Astrocyte (in vitro differentiated cells and primary cell): ENCODE results near the gene PNMA1. TPM values are rescaled to one million over a fixed set of nuclear protein-coding genes. Genes with fewer than 3 reads are reported as not detected.
"Not testable (repeated sequence)": the region's sequence is repeated elsewhere in the genome, so short reads cannot be mapped to it uniquely, and the experiment has no call there.

Source experiments
- DNase-seq: peaks from one replicate; pipeline ENCODE4 v3.0.0-alpha.2; 2010; ENCODE audit warnings: low read depth
- FAIRE-seq: peaks from 2 replicates; lab custom pipeline; 2011; peaks lifted over from hg19 to GRCh38; lab: Jason Lieb, UNC
- H2AFZ ChIP-seq: 2 replicates; pipeline ENCODE4 v1.6.0; 2012; ENCODE audit warnings: low read depth, low read length, inconsistent platforms
- H3K27ac ChIP-seq: 2 replicates; pipeline ENCODE4 v1.5.1; 2011; ENCODE audit warnings: low read depth, low read length, inconsistent platforms
- H3K27me3 ChIP-seq: 2 replicates; pipeline ENCODE4 v1.6.0; 2011; ENCODE audit warnings: low read length, inconsistent platforms; ENCODE audit not compliant: insufficient read depth
- H3K36me3 ChIP-seq: 2 replicates; pipeline ENCODE4 v1.5.1; 2011; ENCODE audit warnings: low read length, inconsistent platforms; ENCODE audit not compliant: insufficient read depth
- H3K4me1 ChIP-seq: 2 replicates; pipeline ENCODE4 v1.5.1; 2011; ENCODE audit warnings: low read length, inconsistent platforms; ENCODE audit not compliant: insufficient read depth
- H3K4me2 ChIP-seq: 2 replicates; pipeline ENCODE4 v1.6.0; 2012; ENCODE audit warnings: low read length, inconsistent platforms
- H3K4me3 ChIP-seq: 2 replicates; pipeline ENCODE4 v1.5.1; 2011; ENCODE audit warnings: low read depth, mild to moderate bottlenecking, low read length, inconsistent platforms; ENCODE audit not compliant: insufficient read depth
- H3K79me2 ChIP-seq: 2 replicates; pipeline ENCODE4 v1.6.0; 2012; ENCODE audit warnings: mild to moderate bottlenecking, low read length, inconsistent platforms; ENCODE audit not compliant: insufficient read depth
- H3K9ac ChIP-seq: 2 replicates; pipeline ENCODE4 v1.6.0; 2012; ENCODE audit warnings: mild to moderate bottlenecking, low read length, inconsistent platforms
- H3K9me3 ChIP-seq: 2 replicates; pipeline ENCODE4 v1.5.1; 2012; ENCODE audit warnings: low read depth, mild to moderate bottlenecking, low read length, inconsistent platforms; ENCODE audit not compliant: insufficient read depth
- H4K20me1 ChIP-seq: 2 replicates; pipeline ENCODE4 v1.6.0; 2012; ENCODE audit warnings: low read length, inconsistent platforms; ENCODE audit not compliant: insufficient read depth
- H3K27ac Mint-ChIP-seq: one replicate; pipeline ENCODE4 v1.8.0; 2021; ENCODE audit warnings: mild to moderate bottlenecking, mixed read lengths; ENCODE audit not compliant: unreplicated experiment
- H3K27me3 Mint-ChIP-seq: one replicate; pipeline ENCODE4 v1.8.0; 2021; ENCODE audit warnings: low read depth, mixed read lengths; ENCODE audit not compliant: unreplicated experiment
- H3K36me3 Mint-ChIP-seq: one replicate; pipeline ENCODE4 v1.8.0; 2021; ENCODE audit warnings: low read depth, mixed read lengths; ENCODE audit not compliant: unreplicated experiment
- H3K4me1 Mint-ChIP-seq: one replicate; pipeline ENCODE4 v1.8.0; 2021; ENCODE audit warnings: low read depth, mixed read lengths; ENCODE audit not compliant: unreplicated experiment
- H3K4me3 Mint-ChIP-seq: one replicate; pipeline ENCODE4 v1.8.0; 2021; ENCODE audit warnings: mild to moderate bottlenecking, moderate library complexity, mixed read lengths; ENCODE audit not compliant: unreplicated experiment
- H3K9me3 Mint-ChIP-seq: one replicate; pipeline ENCODE4 v1.8.0; 2021; ENCODE audit warnings: mild to moderate bottlenecking, mixed read lengths; ENCODE audit not compliant: unreplicated experiment
- CTCF ChIP-seq: IDR thresholded peaks from 2 replicates; pipeline ENCODE4 v1.5.1; 2011; ENCODE audit warnings: low read depth, mild to moderate bottlenecking, inconsistent platforms, low read length, moderate library complexity; ENCODE audit not compliant: insufficient read depth
- EZH2 ChIP-seq: IDR thresholded peaks from 2 replicates; pipeline ENCODE4 v1.6.1; 2012; ENCODE audit warnings: mild to moderate bottlenecking, low read length, inconsistent platforms; ENCODE audit not compliant: insufficient read depth
- total RNA-seq: library from RNA; stranded (reverse); gene quantifications from 2 replicates; pipeline ENCODE4 v1.2.1, GENCODE V29; 2021

The PNMA1 gene
- total RNA-seq, 1 donor from 2014 or later: 67.4 TPM

- H3K27ac ChIP-seq: peak overlapping the region; percentile 12
- Mint-ChIP-seq H3K4me1 (peaks cover 11% of the 10 kb centered on the region), H3K27me3 (no peaks in the 10 kb centered on the region), H3K4me3 (peak overlapping the region; percentile 97), H3K9me3 (no peaks in the 10 kb centered on the region), H3K27ac (peak overlapping the region; percentile 90), H3K36me3 (peaks cover 11% of the 10 kb centered on the region)
- H2AFZ ChIP-seq: no peak overlapping the region
- no peaks in the 10 kb centered on the region for H3K27me3 ChIP-seq
- TF ChIP-seq EZH2: no peak
- no peak for TF ChIP-seq CTCF
- DNase-seq (no peak), FAIRE-seq (no peak)
- H3K9ac ChIP-seq: peak overlapping the region; percentile 95
- H3K4me1 ChIP-seq: peaks cover 19% of the 10 kb centered on the region
- peaks cover 46% of the 10 kb centered on the region for H4K20me1 ChIP-seq
- H3K36me3 ChIP-seq: peaks cover 8% of the 10 kb centered on the region
- peaks cover 47% of the 10 kb centered on the region for H3K79me2 ChIP-seq
- peak overlapping the region; percentile 97 for H3K4me3 ChIP-seq
- H3K9me3 ChIP-seq: no peaks in the 10 kb centered on the region
- peak overlapping the region; percentile 95 for H3K4me2 ChIP-seq
These were observed 2.1 kb downstream of the PNMA1 start for GRCh38 chr14:73712071-73712506.

GRCh38 chr14:73710737-73711136 is 3.4 kb downstream of the PNMA1 start:
- Mint-ChIP-seq H3K4me3 (no peak overlapping the region), H3K9me3 (no peaks in the 10 kb centered on the region), H3K4me1 (peaks cover 8% of the 10 kb centered on the region), H3K27me3 (no peaks in the 10 kb centered on the region), H3K27ac (no peak overlapping the region), H3K36me3 (peaks cover 8% of the 10 kb centered on the region)
- no peaks in the 10 kb centered on the region for H3K9me3 ChIP-seq
- FAIRE-seq: no peak
- no peak overlapping the region for H3K4me2 ChIP-seq
- no peak overlapping the region for H3K9ac ChIP-seq
- peaks cover 41% of the 10 kb centered on the region for H4K20me1 ChIP-seq
- H3K27me3 ChIP-seq: no peaks in the 10 kb centered on the region
- H3K4me1 ChIP-seq: peaks cover 19% of the 10 kb centered on the region
- H3K36me3 ChIP-seq: peaks cover 3% of the 10 kb centered on the region
- no peak overlapping the region for H3K4me3 ChIP-seq
- no peak for DNase-seq
- no peak overlapping the region for H2AFZ ChIP-seq
- peaks cover 42% of the 10 kb centered on the region for H3K79me2 ChIP-seq
- no peak overlapping the region for H3K27ac ChIP-seq
- TF ChIP-seq EZH2: no peak
- TF ChIP-seq CTCF: no peak

GRCh38 chr14:73709904-73710469 is 4.2 kb downstream of the PNMA1 start:
- TF ChIP-seq CTCF (no peak), EZH2 (no peak)
- peak overlapping the region; percentile 31 for H3K4me3 Mint-ChIP-seq

GRCh38 chr14:73708076-73708475 is 6.1 kb downstream of the PNMA1 start:
- not testable (repeated sequence) for H3K27ac ChIP-seq, H3K9me3 Mint-ChIP-seq, H2AFZ ChIP-seq, H3K4me3 ChIP-seq, H3K36me3 ChIP-seq, H3K9ac ChIP-seq, H3K4me2 ChIP-seq, FAIRE-seq, H3K27me3 ChIP-seq, H3K27me3 Mint-ChIP-seq, H3K27ac Mint-ChIP-seq, H3K4me1 Mint-ChIP-seq, H3K9me3 ChIP-seq, DNase-seq
- peak overlapping the region; percentile 46 for H3K4me3 Mint-ChIP-seq
- peaks cover 14% of the 10 kb centered on the region for H3K36me3 Mint-ChIP-seq
- Histone ChIP-seq H3K79me2 (peaks cover 32% of the 10 kb centered on the region), H4K20me1 (peaks cover 34% of the 10 kb centered on the region), H3K4me1 (peaks cover 14% of the 10 kb centered on the region)

More at GRCh38 chr14:73709904-73710469, 4.2 kb downstream of the PNMA1 start:
- no peaks in the 10 kb centered on the region for H3K27me3 Mint-ChIP-seq
- Histone ChIP-seq H3K27me3 (no peaks in the 10 kb centered on the region), H3K36me3 (no peaks in the 10 kb centered on the region), H4K20me1 (peaks cover 41% of the 10 kb centered on the region), H2AFZ (no peak overlapping the region), H3K4me1 (peaks cover 19% of the 10 kb centered on the region), H3K9ac (no peak overlapping the region), H3K4me2 (no peak overlapping the region), H3K4me3 (no peak overlapping the region), H3K9me3 (no peaks in the 10 kb centered on the region), H3K79me2 (peaks cover 42% of the 10 kb centered on the region), H3K27ac (no peak overlapping the region)
- DNase-seq (no peak), FAIRE-seq (no peak)
- H3K9me3 Mint-ChIP-seq: no peaks in the 10 kb centered on the region
- H3K36me3 Mint-ChIP-seq: peaks cover 7% of the 10 kb centered on the region
- peaks cover 7% of the 10 kb centered on the region for H3K4me1 Mint-ChIP-seq
- peak overlapping the region; percentile 15 for H3K27ac Mint-ChIP-seq
